ENCODE results near the gene FHOD3. TPM values are rescaled to one million over a fixed set of nuclear protein-coding genes. Genes with fewer than 3 reads are reported as not detected.

The FHOD3 gene
- total and polyA plus RNA-seq, 9 of the 15 experiments (the other 6 are each of a cell fraction or from before 2014, with no cell fraction given), result 0.11 TPM; not detected in 8

- DNase-seq (ENCODE audit: extremely low read depth in 1 of 4, low spot score in 3 of 4) (no peak), FAIRE-seq (no peak), ATAC-seq (no peak)
- no peaks in the 10 kb centered on the region for H3K4me1 ChIP-seq (replicated peaks in 1 of 2; ENCODE audit: control insufficient read depth in 2 of 2, insufficient read depth in 2 of 2, low read length in 2 of 2)
- no peaks in the 10 kb centered on the region; the same call in 1 of the 2 replicates for H4K20me1 ChIP-seq (replicated peaks; ENCODE audit: control insufficient read depth, insufficient read depth, low read length)
- no TSS peak for BruUV-seq (replicated peaks)
- CTCF ChIA-PET (ENCODE audit: low intra/inter-chr PET ratio), result no interaction called here
- H3K4me2 ChIP-seq (ENCODE audit: insufficient read depth, low read length), result no peak overlapping the region
- POLR2A ChIA-PET, result interaction anchor here (0.6 kb wide), 1 partner anchor 226 kb away, joined by 3 read pairs; no protein-coding TSS in a partner anchor
- in situ Hi-C loops (cut with MboI) (no loop called here), intact Hi-C loops (cut with micrococcal nuclease) (no loop called here)
- no peaks in the 10 kb centered on the region for H3K9me3 ChIP-seq (replicated peaks; ENCODE audit: control insufficient read depth, insufficient read depth, low read depth, low read length)
- H3K27me3 ChIP-seq (ENCODE audit: control insufficient read depth in 2 of 2, insufficient read depth in 2 of 2, low read length in 2 of 2), result no peaks in the 10 kb centered on the region
- H3K4me3 ChIP-seq, result no peak overlapping the region
- 0% methylated on average over 1 of the region's 1 CpG for WGBS (ENCODE audit: insufficient coverage, low coverage, missing lambda C conversion rate)
- TF ChIP-seq HOMEZ (CRISPR knock-in tag; IDR thresholded peaks at IDR 0.05) (no peak), ZBTB12 (CRISPR knock-in tag; IDR thresholded peaks at IDR 0.05) (no peak), HDAC2 (IDR thresholded peaks at IDR 0.05) (no peak), PTBP1 (IDR thresholded peaks at IDR 0.05; ENCODE audit: low read depth, low read length) (no peak), ZNF197 (CRISPR knock-in tag; IDR thresholded peaks at IDR 0.05; ENCODE audit: low read depth) (no peak), SUPT5H (IDR thresholded peaks at IDR 0.05) (no peak), NFE2 (IDR thresholded peaks at IDR 0.05; ENCODE audit: low read depth) (no peak), ZBTB1 (CRISPR knock-in tag; IDR thresholded peaks at IDR 0.05; ENCODE audit: borderline replicate concordance, low read depth) (no peak), GATAD2A (IDR thresholded peaks at IDR 0.05) (no peak), ATF2 (CRISPR knock-in tag; IDR thresholded peaks at IDR 0.05) (no peak), ZNF609 (CRISPR knock-in tag; IDR thresholded peaks at IDR 0.05; ENCODE audit: borderline replicate concordance) (no peak), ZC3H4 (CRISPR knock-in tag; IDR thresholded peaks at IDR 0.05; ENCODE audit: borderline replicate concordance) (no peak)
- no peak overlapping the region for H2AFZ ChIP-seq (ENCODE audit: low read depth, low read length)
- H3K27ac ChIP-seq (ENCODE audit: extremely low read depth, low read depth, low read length), result no peak overlapping the region
- no peaks in the 10 kb centered on the region for H3K9me1 ChIP-seq (ENCODE audit: control insufficient read depth, insufficient read depth, low read length)
- no peaks in the 10 kb centered on the region for H3K79me2 ChIP-seq (ENCODE audit: control insufficient read depth, insufficient read depth, low read length)
- no peak overlapping the region for H3K9ac ChIP-seq (ENCODE audit: insufficient read depth in 1 of 2, low read depth in 2 of 2, low read length in 2 of 2)
- no peaks in the 10 kb centered on the region for H3K36me3 ChIP-seq (ENCODE audit: control insufficient read depth, insufficient read depth, low read length)
Observed at GRCh38 chr18:36667811-36668210, 370.3 kb downstream of the FHOD3 start.

Data from K562 (cell line).